HepG2 (cell line): Measurements from ENCODE around the gene MBD2. TPM values are rescaled to one million over a fixed set of nuclear protein-coding genes. Genes with fewer than 3 reads are reported as not detected.

Experiments
- ATM ChIP-seq: fragments of 450-650 bp; IDR thresholded peaks from 2 replicates; pipeline ENCODE4 v1.7.1; 2017; ENCODE audit warnings: mild to moderate bottlenecking, borderline replicate concordance
- GATAD1 ChIP-seq: IDR thresholded peaks from 2 replicates; pipeline ENCODE4 v1.6.1; 2016; ENCODE audit warnings: missing genetic modification reagents, missing compliant biosample characterization
- GATAD2A ChIP-seq: IDR thresholded peaks from 2 replicates; pipeline ENCODE4 v1.6.1; 2016
- GRHL1 ChIP-seq: sonication (generic); formaldehyde crosslinking; conservative IDR thresholded peaks from 2 replicates; pipeline ENCODE4 v1.8.0; 2022; ENCODE audit warnings: missing genetic modification reagents
- IKZF4 ChIP-seq: sonication (generic); formaldehyde crosslinking; IDR thresholded peaks from 2 replicates; pipeline ENCODE4 v1.5.1; 2020; ENCODE audit warnings: borderline replicate concordance, mild to moderate bottlenecking, low read depth, missing genetic modification reagents; ENCODE audit errors: not compliant biosample characterization
- JUND ChIP-seq: sonication (generic); formaldehyde crosslinking; IDR thresholded peaks from 2 replicates; pipeline ENCODE4 v1.8.0; 2022; ENCODE audit warnings: mild to moderate bottlenecking, missing genetic modification reagents
- MTF1 ChIP-seq: sonication (generic); formaldehyde crosslinking; IDR thresholded peaks from 2 replicates; pipeline ENCODE4 v1.5.0; 2020; ENCODE audit warnings: missing genetic modification reagents
- MXD4 ChIP-seq: IDR thresholded peaks from 2 replicates; pipeline ENCODE4 v1.6.1; 2016; ENCODE audit warnings: mild to moderate bottlenecking, missing biosample characterization, missing genetic modification reagents
- MZF1 ChIP-seq: sonication (generic); formaldehyde crosslinking; IDR thresholded peaks from 2 replicates; pipeline ENCODE4 v1.8.1; 2023; ENCODE audit warnings: mild to moderate bottlenecking, missing genetic modification reagents, borderline replicate concordance
- NKX3-1 ChIP-seq: sonication (generic); formaldehyde crosslinking; IDR thresholded peaks from 2 replicates; pipeline ENCODE4 v1.5.0; 2020; ENCODE audit warnings: missing genetic modification reagents
- RORA ChIP-seq: sonication (generic); formaldehyde crosslinking; IDR thresholded peaks from 2 replicates; pipeline ENCODE4 v1.5.0; 2020; ENCODE audit warnings: mild to moderate bottlenecking, missing genetic modification reagents, moderate library complexity
- SIX1 ChIP-seq: sonication (generic); formaldehyde crosslinking; IDR thresholded peaks from 2 replicates; pipeline ENCODE4 v1.4.0; 2020; ENCODE audit warnings: missing genetic modification reagents, borderline replicate concordance
- TBX2 ChIP-seq: sonication (generic); formaldehyde crosslinking; IDR thresholded peaks from 2 replicates; pipeline ENCODE4 v1.5.0; 2020; ENCODE audit warnings: missing genetic modification reagents, mild to moderate bottlenecking, borderline replicate concordance
- TRIM22 ChIP-seq: fragments of 450-650 bp; IDR thresholded peaks from 2 replicates; pipeline ENCODE4 v1.6.1; 2017
- ZBTB21 ChIP-seq: sonication (generic); formaldehyde crosslinking; IDR thresholded peaks from 2 replicates; pipeline ENCODE4 v1.4.0; 2020; ENCODE audit warnings: missing genetic modification reagents
- ZNF484 ChIP-seq: sonication (generic); formaldehyde crosslinking; IDR thresholded peaks from 2 replicates; pipeline ENCODE4 v1.5.1; 2020; ENCODE audit warnings: mild to moderate bottlenecking, low read depth, missing genetic modification reagents, borderline replicate concordance
- ZNF772 ChIP-seq: sonication (generic); formaldehyde crosslinking; IDR thresholded peaks from 2 replicates; pipeline ENCODE4 v1.5.0; 2020; ENCODE audit warnings: mild to moderate bottlenecking, missing genetic modification reagents
- ZNF879 ChIP-seq: sonication (generic); formaldehyde crosslinking; IDR thresholded peaks from 2 replicates; pipeline ENCODE4 v1.8.1; 2023; ENCODE audit warnings: missing genetic modification reagents
- polyA plus RNA-seq, 8 experiments: library from polyadenylated mRNA; depleted of rRNA in 3 of 8; stranded (reverse) in 7 of 8; unstranded in 1 of 8; fragments of >200 nt; fragmentation: Illumina TruSeq in 4 of 8; extraction: Trizol in 4 of 8; gene quantifications; 2 replicates each; pipeline versions ENCODE4 v1.2.1 to v1.2.3, GENCODE V29; 2011 to 2016; ENCODE audit warnings: low read depth in 4 of 8, missing spikeins in 1 of 8, mixed read lengths in 1 of 8; ENCODE audit not compliant: insufficient read depth in 1 of 8
- total RNA-seq, 5 experiments: library from RNA; depleted of rRNA; stranded (reverse); fragments of >200 nt; fragmentation: Illumina TruSeq; extraction: Trizol; gene quantifications; 2 replicates each; pipeline ENCODE4 v1.2.3, GENCODE V29; 2016; ENCODE audit warnings: low read depth in 1 of 5
- TF ChIP-seq, protein P1 (sequence below): sonication (generic); formaldehyde crosslinking; IDR thresholded peaks from 2 replicates; pipeline ENCODE4 v1.5.1; 2020; ENCODE audit warnings: missing genetic modification reagents, mild to moderate bottlenecking, borderline replicate concordance
- TF ChIP-seq, protein P2 (sequence below): sonication (generic); formaldehyde crosslinking; IDR thresholded peaks from 2 replicates; pipeline ENCODE4 v1.5.1; 2020; ENCODE audit warnings: mild to moderate bottlenecking, missing genetic modification reagents, borderline replicate concordance

MBD2 gene
- total and polyA plus RNA-seq, 2 of the 13 experiments (the other 11 are each of a cell fraction or from before 2014, with no cell fraction given), result 19.1 to 38.5 TPM

- no peak for TF ChIP-seq MTF1
- no peak for TF ChIP-seq ATM
- TF ChIP-seq ZNF484 (CRISPR knock-in tag), result no peak
- TF ChIP-seq, protein P1, sequence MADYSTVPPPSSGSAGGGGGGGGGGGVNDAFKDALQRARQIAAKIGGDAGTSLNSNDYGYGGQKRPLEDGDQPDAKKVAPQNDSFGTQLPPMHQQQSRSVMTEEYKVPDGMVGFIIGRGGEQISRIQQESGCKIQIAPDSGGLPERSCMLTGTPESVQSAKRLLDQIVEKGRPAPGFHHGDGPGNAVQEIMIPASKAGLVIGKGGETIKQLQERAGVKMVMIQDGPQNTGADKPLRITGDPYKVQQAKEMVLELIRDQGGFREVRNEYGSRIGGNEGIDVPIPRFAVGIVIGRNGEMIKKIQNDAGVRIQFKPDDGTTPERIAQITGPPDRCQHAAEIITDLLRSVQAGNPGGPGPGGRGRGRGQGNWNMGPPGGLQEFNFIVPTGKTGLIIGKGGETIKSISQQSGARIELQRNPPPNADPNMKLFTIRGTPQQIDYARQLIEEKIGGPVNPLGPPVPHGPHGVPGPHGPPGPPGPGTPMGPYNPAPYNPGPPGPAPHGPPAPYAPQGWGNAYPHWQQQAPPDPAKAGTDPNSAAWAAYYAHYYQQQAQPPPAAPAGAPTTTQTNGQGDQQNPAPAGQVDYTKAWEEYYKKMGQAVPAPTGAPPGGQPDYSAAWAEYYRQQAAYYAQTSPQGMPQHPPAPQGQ (CRISPR knock-in tag), result no peak
- no peak for TF ChIP-seq GRHL1 (CRISPR knock-in tag)
- no peak; the same call in 1 of the 2 replicates for TF ChIP-seq MXD4 (CRISPR knock-in tag)
- no peak for TF ChIP-seq RORA (CRISPR knock-in tag)
- no peak for TF ChIP-seq MZF1 (CRISPR knock-in tag)
- TF ChIP-seq SIX1 (CRISPR knock-in tag), result 0 out of 2 replicates have a peak, but pooled peaks have one; percentile 20
- peak; percentile 56; the same call in 1 of the 2 replicates for TF ChIP-seq TBX2
- TF ChIP-seq GATAD1 (CRISPR knock-in tag), result 0 out of 2 replicates have a peak, but pooled peaks have one; percentile 15
- no peak for TF ChIP-seq ZNF772 (CRISPR knock-in tag)
- TF ChIP-seq, protein P2, sequence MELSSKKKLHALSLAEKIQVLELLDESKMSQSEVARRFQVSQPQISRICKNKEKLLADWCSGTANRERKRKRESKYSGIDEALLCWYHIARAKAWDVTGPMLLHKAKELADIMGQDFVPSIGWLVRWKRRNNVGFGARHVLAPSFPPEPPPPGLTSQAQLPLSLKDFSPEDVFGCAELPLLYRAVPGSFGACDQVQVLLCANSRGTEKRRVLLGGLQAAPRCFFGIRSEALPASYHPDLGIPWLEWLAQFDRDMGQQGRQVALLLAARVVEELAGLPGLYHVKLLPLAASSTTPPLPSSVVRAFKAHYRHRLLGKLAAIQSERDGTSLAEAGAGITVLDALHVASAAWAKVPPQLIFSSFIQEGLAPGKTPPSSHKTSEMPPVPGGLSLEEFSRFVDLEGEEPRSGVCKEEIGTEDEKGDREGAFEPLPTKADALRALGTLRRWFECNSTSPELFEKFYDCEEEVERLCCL (CRISPR knock-in tag), result no peak
- TF ChIP-seq JUND (CRISPR knock-in tag), result no peak
- no peak for TF ChIP-seq IKZF4 (CRISPR knock-in tag)
- TF ChIP-seq ZNF879 (CRISPR knock-in tag), result no peak
- TF ChIP-seq NKX3-1 (CRISPR knock-in tag), result no peak
- no peak for TF ChIP-seq ZBTB21 (CRISPR knock-in tag)
- TF ChIP-seq TRIM22, result no peak
- peak; percentile 84 for TF ChIP-seq GATAD2A
Measured at GRCh38 chr18:54254265-54254758, 29.8 kb upstream of the MBD2 start (continued).
